Activated CD8-positive, alpha-beta memory T cell treated with anti-CD3 and anti-CD28 coated beads for 4 hours (primary cell): ENCODE data around the gene CNTNAP2.
"Not testable (repeated sequence)": the region's sequence is repeated elsewhere in the genome, so short reads cannot be mapped to it uniquely, and the experiment has no call there.

Experiments used
- DNase-seq, 2 donors: peaks; one replicate each; pipeline ENCODE4 v3.0.0-alpha.2; 2020; ENCODE audit warnings: low read depth in 2 of 2

The CNTNAP2 gene

DNA sequence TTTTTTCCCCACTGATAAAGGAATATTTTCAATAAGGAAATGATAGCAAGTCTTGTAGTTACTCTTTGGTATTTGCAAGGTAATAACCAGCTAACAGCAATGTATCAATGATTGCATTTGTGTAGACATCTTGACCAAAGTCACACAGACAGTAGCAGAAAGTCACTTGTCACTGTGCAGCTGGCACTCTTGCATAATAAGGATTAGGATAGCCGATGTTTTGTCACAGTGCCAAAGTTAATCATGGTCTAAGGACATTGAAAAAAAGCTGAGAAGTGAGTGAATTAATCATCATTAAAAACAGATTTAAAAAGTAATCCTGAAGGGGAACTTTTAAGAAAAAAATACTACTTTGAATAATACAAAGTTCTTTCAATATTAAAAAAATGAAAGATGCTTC, 1639.7 kb downstream of the CNTNAP2 start:
- no peak for DNase-seq

DNA sequence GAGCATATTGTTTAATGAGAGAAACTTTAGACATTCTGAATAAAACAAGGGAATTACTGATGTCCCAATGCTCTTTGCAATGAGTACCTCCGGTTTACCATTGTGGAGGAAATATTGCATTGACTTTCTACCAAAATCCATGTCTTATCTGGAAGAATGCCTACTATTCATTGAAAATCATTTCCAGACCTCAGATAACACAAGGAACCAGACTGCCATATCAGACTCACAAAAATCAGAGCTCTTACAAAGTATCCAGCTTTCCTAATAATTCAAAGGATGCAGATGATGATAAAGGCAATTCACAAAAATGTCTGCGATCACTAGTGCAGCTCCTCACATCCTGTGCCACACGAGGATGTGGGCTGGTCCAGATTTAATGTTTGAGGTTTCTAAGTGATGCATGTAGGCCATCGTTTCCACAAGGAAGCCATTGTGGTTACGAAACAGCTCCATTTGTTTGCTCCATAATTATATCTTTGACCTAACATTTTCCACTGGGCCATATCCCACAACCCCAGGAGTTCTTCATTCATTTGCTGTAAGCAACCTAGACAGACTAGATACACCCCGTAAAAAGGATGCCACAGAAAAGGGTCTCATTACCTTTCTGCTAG, 1642.8 kb downstream of the CNTNAP2 start:
- no peak for DNase-seq

DNA sequence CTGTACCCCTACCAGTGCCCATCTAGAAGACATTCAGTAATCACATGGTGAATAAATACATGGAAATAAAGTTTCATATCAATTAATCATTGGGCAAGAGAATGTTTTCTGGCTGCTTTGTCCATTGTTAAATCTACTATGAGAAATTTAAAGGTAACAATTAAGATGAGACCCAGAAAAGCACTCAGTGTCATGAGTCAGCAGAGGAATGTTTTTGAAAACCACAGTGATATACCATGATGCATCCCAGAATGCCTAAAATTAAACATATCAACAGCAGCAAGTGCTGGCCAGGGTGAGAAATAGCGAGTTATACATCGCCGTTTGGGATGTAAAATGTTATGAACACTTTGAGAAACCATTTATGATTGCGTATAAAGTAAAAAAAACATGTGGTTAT, 1648.7 kb downstream of the CNTNAP2 start:
- no peak for DNase-seq

GRCh38 chr7:147771344-147771743, 1654.7 kb downstream of the CNTNAP2 start:
- no peak for DNase-seq

GRCh38 chr7:147774461-147774860, 1657.9 kb downstream of the CNTNAP2 start:
- DNase-seq: no peak

- DNase-seq: no peak
Measured at GRCh38 chr7:147775516-147776284, 1659.1 kb downstream of the CNTNAP2 start.

DNA sequence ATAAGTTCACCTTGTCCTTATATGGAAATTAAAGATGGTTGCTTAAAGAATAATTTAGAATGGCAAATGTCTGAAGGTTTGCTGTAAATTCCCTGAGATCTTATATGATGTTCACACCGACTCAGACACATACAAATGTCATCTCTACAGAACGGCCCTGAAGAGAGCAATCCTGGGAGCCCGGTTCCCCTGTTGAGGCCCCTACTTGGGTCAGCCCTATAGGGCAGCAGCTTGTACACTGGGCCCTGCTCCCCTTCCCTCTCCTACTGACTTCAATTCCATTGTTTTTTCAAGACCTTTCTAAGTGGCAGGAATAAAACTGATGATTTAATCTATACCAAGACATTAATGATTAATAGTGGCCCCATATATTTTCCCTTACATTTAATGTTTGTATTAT, 1660.7 kb downstream of the CNTNAP2 start:
- DNase-seq: no peak

GRCh38 chr7:147779949-147780348, 1663.3 kb downstream of the CNTNAP2 start:
- DNase-seq: no peak

- no peak for DNase-seq
Measured at GRCh38 chr7:147796581-147796980, 1680.0 kb downstream of the CNTNAP2 start.

GRCh38 chr7:147798001-147798400, 1681.4 kb downstream of the CNTNAP2 start:
- no peak for DNase-seq

- DNase-seq: not testable (repeated sequence)
Measured at GRCh38 chr7:147801762-147802161, 1685.2 kb downstream of the CNTNAP2 start.

DNA sequence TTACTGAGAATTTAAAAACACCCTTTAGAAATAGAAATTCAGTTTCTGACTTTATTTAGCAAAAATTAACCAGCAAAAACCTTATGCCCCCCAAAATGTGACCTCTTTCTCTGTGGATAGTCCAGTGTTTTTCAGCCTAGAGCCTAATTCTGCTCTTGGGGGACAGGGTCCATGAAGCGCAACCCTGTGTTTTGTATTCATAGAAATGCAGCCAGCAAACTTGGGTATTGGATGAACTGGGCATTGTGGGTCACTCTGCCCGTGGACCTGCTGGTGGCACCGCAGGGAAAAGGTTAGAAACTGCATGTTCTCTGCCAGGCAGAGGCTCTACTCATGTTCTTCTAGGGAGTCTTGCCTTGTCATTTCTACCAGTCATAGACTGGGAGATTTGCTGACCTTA, 1686.5 kb downstream of the CNTNAP2 start:
- no peak for DNase-seq

- DNase-seq: no peak
Measured at GRCh38 chr7:147803606-147804005, 1687.0 kb downstream of the CNTNAP2 start.

- DNase-seq: no peak
Measured at GRCh38 chr7:147804032-147804431, 1687.4 kb downstream of the CNTNAP2 start.

GRCh38 chr7:147805996-147806576, 1689.5 kb downstream of the CNTNAP2 start:
- DNase-seq: no peak

DNA sequence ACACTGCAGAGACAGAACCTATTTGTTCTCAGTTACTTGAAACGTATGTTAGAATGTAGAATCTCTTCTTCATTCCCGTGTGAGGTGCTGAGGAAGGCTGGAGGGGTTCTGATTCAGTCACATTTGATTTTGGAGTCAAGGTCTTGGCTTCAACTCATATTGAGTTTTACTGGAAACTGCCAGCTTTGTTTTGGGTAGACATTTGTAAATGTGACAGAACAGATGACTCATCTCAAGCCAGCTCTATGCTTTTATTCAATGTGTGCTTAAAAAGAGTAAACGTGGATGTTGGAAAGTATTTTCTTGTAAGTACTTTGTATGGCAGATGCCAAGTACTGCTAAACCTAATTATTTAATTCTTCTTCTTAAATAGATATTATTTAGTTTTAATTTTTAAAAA, 1693.2 kb downstream of the CNTNAP2 start:
- no peak for DNase-seq

DNA sequence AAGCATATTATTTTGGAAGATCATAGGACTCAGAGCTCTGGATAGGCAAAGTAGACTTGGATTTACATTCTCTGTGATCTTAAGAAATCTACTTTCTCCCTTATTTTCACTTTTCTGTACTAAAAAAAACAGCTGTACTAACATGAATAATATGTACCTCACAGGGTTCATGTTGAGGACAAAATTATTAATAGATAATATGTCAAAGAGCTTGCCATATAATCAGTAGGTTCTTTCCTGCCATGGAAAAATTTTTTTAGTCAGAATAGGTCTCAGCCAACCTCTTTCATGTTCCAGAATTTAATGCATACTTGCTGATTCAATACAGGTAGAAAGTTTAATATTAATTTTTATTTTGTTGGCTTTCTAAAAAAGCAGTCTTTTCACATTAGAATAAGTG, 1693.7 kb downstream of the CNTNAP2 start:
- DNase-seq: no peak

GRCh38 chr7:147811923-147812322, 1695.3 kb downstream of the CNTNAP2 start:
- DNase-seq: no peak

DNA sequence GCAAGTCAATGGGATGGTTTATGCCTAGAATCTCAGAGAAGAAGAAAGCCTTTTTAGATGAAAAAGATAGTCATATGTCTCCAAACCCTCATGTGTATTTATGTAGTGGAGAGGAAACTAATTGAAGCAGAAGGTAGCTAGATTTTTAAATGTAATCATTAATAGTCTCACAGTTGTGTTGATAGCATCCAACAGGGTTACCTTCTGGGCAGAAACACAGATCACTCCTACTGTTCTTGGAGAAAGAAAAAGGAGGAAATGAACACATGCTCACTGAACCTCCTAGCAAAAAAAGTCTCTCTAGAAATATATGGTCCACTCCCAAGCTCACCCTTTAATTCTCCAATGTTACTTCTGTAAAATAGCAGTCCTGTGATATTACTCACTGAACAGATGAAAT, 1696.7 kb downstream of the CNTNAP2 start:
- DNase-seq: no peak

DNA sequence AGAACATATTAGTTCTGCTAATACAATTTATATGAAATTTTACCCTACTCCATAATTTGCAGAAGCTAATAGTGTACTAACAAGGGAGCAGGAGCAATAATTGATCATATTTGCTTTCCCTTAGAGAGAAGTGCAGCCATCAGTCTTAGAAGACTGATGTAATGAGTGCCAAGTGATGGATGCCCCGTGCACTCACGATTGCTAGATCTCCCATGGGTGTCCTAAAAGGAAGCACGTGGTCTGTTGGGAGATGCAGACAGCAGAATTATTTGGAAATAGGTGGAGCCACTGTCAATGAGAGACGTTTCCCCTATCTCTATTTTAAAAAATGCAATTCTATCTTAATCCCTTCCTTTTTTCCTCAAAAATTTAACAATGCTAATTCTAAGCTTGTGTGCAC, 1701.7 kb downstream of the CNTNAP2 start:
- DNase-seq: no peak

GRCh38 chr7:147824671-147825070, 1708.1 kb downstream of the CNTNAP2 start:
- no peak for DNase-seq

- DNase-seq: no peak
Measured at GRCh38 chr7:147829016-147829415, 1712.4 kb downstream of the CNTNAP2 start.

GRCh38 chr7:147833557-147833956, 1717.0 kb downstream of the CNTNAP2 start:
- DNase-seq: no peak
